SH-SY5Y (cell line): Measurements from ENCODE around the gene ZNF808.

Source experiments
- GATA2 ChIP-seq: IDR thresholded peaks from 2 replicates; pipeline ENCODE4 v1.6.1; 2011; ENCODE audit warnings: mild to moderate bottlenecking, low read depth, low read length
- GATA3 ChIP-seq: IDR thresholded peaks from 2 replicates; pipeline ENCODE4 v1.6.1; 2011; ENCODE audit warnings: low read depth, mild to moderate bottlenecking, low read length, moderate library complexity

The ZNF808 gene

GRCh38 chr19:52600639-52601024 lies 73.2 kb downstream of the ZNF808 start:
- TF ChIP-seq GATA3 (no peak), GATA2 (no peak)

- TF ChIP-seq GATA3, result no peak
Observed at GRCh38 chr19:52601025-52601973, 73.8 kb downstream of the ZNF808 start.

- TF ChIP-seq GATA3 (no peak), GATA2 (no peak)
Observed at GRCh38 chr19:52602941-52603340, 75.5 kb downstream of the ZNF808 start.

- TF ChIP-seq GATA2, result no peak
- TF ChIP-seq GATA3, result no peak
Observed at GRCh38 chr19:52603558-52604207, 76.2 kb downstream of the ZNF808 start.
